ENCODE data around the gene GABBR2.

GRCh38 chr9:98747476-98747875, 38.7 kb upstream of the GABBR2 start:
- TF ChIP-seq RNF2 (IDR thresholded peaks at IDR 0.05; ENCODE audit: borderline replicate concordance, low read depth, low read length, missing control alignments, poor library complexity, severe bottlenecking) (no peak), POLR2AphosphoS5 (IDR thresholded peaks at IDR 0.05; ENCODE audit: low read depth, low read length) (no peak), SIRT6 (IDR thresholded peaks at IDR 0.05; ENCODE audit: low read length) (no peak), GABPA (IDR thresholded peaks at IDR 0.05; ENCODE audit: borderline replicate concordance, insufficient read depth, low read length) (no peak)

Measured in H1 (cell line).